Thyroid gland (tissue), 4 donors: ENCODE results near the gene PGF.

Experiments
- CTCF ChIP-seq, 6 experiments: fragments of 200-600 bp in 3 of 6; fragments of 450-650 bp in 3 of 6; sonication (generic) in 3 of 6; IDR thresholded peaks; one replicate each; pipeline ENCODE4 v1.5.1; 2016 to 2019; ENCODE audit warnings: antibody characterized with exemption in 6 of 6, mild to moderate bottlenecking in 2 of 6, inconsistent platforms in 1 of 6, moderate library complexity in 1 of 6
- POLR2A ChIP-seq, 2 donors: fragments of 450-650 bp; IDR thresholded peaks; one replicate each; pipeline ENCODE4 v1.6.1; 2017; ENCODE audit warnings: antibody characterized with exemption in 2 of 2, mild to moderate bottlenecking in 2 of 2, moderate library complexity in 1 of 2

DNA sequence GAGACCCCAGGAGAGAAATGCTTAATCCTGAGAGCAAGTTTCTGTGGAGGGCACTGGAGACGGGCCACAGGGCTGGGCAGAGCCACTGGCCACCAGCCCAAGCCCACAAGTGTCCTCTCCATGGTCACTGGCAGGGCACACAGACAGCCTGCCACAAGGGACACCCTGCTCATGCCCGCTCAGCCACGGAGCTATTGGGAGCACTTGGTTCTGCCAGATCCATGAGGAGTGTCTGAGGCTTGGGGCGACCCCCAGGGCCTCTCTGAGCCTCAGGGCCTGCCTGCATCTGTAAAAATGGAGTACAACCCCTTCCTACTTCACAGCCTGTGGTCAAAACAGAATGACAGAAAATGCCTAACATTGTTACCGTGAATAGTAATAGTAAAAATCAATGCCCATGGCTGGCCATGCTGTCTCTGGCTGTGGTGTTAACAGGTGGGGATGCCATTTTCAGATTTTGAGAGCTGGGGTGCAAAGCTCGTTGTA, 3.2 kb downstream of the PGF start:
- TF ChIP-seq POLR2A (IDR thresholded peaks at IDR 0.05) (no peak), CTCF (IDR thresholded peaks at IDR 0.05) (no peak)
